ENCODE measurements around the gene NGFR. TPM values are rescaled to one million over a fixed set of nuclear protein-coding genes. Genes with fewer than 3 reads are reported as not detected.
"Not testable (repeated sequence)": the region's sequence is repeated elsewhere in the genome, so short reads cannot be mapped to it uniquely, and the experiment has no call there.

NGFR gene
- total RNA-seq, 1 donor: under 0.01 TPM

DNA sequence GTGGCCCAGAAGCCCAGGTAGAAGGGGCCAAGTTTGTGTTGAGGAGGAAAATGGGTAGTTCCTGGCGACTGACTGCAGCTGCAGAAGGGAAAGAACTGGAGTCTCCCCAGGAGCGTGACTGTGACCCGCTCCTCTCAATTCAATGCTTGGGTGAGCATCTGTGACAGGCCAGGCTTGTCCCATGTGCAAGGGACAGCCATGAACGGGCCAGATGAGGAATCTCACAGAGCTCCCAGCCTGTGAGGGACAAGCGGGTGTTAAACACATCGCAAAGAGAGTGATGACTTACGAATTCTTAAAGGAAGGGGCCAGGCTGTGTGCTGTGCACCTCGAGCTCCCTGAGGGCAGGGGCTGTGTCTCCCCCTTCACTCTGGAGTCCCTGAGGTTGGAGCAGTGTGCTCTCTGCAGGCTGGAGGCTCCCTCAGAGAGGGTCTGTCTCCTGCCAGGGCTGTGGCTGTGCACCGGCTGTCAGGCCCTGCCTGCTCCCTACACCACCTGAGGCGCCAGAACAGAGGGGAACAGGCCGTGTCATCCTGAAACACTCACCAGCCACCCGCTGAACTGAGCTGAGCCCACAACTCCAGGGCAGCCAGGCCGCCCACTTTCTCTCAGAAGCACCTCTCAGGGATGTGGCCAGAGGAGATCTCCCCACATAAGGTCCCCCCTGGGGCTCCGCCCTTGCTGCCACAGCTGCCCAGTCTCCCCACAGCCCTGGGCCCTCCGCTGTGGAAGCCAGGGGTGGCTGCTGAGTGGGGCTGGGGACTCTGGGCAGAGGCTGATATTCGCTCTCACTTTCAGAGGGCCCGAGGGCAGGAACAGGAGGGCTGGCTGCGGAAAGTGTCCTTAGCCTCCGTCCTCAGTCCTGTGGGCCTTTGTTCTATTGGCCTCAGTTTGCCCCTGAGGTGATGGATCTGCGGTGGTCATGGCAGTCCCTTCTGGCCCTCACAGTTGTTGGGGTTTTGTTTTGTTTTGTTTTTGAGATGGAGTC lies 54.9 kb downstream of the NGFR start:
- DNase-seq (ENCODE audit: low read depth): no peak
- TF ChIP-seq, protein P1, sequence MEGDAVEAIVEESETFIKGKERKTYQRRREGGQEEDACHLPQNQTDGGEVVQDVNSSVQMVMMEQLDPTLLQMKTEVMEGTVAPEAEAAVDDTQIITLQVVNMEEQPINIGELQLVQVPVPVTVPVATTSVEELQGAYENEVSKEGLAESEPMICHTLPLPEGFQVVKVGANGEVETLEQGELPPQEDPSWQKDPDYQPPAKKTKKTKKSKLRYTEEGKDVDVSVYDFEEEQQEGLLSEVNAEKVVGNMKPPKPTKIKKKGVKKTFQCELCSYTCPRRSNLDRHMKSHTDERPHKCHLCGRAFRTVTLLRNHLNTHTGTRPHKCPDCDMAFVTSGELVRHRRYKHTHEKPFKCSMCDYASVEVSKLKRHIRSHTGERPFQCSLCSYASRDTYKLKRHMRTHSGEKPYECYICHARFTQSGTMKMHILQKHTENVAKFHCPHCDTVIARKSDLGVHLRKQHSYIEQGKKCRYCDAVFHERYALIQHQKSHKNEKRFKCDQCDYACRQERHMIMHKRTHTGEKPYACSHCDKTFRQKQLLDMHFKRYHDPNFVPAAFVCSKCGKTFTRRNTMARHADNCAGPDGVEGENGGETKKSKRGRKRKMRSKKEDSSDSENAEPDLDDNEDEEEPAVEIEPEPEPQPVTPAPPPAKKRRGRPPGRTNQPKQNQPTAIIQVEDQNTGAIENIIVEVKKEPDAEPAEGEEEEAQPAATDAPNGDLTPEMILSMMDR (IDR thresholded peaks at IDR 0.05; ENCODE audit: insufficient read depth, low read depth, low read length): no peak
- no peak overlapping the region for H3K4me3 ChIP-seq (ENCODE audit: low read depth, low read length)

GRCh38 chr17:49550764-49551163 lies 55.7 kb downstream of the NGFR start:
- H3K4me3 ChIP-seq (ENCODE audit: low read depth, low read length); DNase-seq (ENCODE audit: low read depth): not testable (repeated sequence)

DNA sequence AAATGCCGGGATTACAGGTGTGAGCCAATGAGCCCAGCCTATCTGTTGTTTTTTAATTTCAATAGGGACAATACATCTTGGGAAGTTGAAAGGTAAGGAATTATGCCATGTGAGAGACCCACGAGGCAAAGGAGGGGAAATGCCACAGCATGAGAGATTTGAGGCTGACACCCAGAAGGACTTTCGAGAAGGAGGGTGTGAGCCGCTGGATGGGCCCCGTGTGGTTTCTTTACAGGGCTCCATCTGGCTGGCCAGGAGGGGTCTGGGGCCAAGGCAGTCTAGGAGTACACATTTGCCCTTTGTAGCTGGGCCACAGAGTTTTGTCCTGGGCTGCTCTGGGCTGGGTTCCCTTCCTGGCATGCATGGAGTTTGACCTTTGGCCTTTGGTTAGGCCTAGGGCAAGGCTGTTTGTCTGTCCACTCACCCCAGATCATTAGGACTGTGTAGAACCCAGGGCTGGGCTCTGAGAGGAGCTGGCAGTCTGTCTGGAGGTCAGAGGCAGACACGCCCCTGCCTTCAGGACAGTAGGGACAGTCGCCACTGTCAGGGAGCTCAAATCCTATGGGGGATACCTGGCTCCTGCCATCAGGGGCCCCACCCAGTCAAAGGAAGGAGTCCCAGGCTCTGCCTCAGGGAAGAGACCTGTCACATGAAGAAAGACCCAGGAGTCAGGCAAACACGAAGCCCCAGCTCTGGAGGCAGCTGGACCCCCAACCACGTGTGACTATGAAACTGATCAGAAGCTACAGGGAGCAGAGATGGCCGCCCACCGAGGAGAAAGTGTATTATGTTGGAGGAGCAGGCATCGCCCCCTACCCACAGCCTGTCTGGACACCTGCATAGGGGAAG lies 56.4 kb downstream of the NGFR start:
- TF ChIP-seq, protein P1 (IDR thresholded peaks at IDR 0.05; ENCODE audit: insufficient read depth, low read depth, low read length): no peak
- DNase-seq (ENCODE audit: low read depth): no peak
- no peak overlapping the region for H3K4me3 ChIP-seq (ENCODE audit: low read depth, low read length)

DNA sequence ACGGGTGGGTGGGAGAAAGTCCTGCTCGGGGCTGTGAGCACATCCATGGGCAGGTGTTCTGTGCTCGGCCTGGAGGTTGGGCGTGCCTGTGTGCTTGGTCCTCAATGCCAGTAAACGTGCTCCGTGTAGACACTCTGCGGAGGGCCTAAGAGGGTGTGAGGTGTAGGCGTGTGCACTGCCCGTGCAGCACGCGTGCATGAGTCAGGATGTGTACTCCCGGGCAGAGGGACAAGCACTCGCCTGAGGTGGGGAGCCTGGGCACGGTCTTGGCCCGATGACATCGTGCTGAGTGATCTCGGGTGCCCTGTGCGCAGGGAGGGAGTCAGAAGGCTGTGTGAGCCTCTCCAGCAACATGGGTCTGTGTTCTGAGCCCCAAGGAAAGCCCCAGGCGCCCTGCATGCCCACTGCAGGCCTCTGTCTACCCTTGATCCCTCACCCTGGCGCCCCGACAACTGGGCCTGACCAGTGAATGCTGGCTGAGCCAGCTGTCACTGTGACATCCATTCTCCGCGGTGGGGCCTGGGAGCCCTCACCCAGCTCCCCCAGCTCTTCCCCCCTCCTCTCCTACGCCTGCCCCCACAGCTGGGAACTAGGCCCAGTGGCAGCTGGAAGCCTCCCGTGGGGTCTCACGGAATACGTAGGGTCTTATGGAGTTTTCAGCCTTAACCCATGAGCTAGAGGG lies 57.1 kb downstream of the NGFR start:
- TF ChIP-seq, protein P1 (IDR thresholded peaks at IDR 0.05; ENCODE audit: insufficient read depth, low read depth, low read length): no peak
- DNase-seq (ENCODE audit: low read depth): no peak
- H3K4me3 ChIP-seq (ENCODE audit: low read depth, low read length): no peak overlapping the region

DNA sequence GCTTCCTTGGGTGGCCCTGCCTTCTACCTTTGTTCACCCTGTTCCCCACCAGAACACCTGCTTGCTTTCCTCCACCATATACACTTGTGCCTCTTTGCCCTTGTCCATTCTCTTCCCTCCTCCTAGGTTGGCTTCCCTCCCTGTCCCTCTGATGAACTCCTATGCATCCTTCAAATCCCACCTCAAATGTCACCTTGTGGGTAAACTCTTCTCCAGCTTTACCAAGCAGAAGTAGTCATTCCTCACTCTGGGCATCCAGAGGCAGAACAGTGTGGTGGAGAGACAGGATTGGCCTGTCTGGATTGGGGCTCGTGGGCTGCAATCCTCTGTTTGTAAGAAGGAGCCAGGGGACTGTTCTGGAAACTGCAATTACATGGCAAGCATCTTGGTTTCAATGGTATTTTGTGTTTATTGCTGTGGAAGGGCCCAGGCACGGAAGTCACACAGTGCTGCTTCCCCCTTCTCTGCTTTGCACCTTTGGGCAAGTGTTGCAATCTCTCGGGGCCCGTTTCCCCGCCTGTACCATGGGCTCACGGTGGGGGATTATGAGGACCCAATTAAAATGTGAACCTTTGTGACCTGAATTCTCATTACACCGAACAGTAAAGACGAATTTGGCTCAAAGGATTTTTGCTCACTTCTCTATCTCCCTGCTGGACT lies 58.7 kb downstream of the NGFR start:
- DNase-seq (ENCODE audit: low read depth): no peak
- no peak overlapping the region for H3K4me3 ChIP-seq (ENCODE audit: low read depth, low read length)
- TF ChIP-seq, protein P1 (IDR thresholded peaks at IDR 0.05; ENCODE audit: insufficient read depth, low read depth, low read length): no peak

DNA sequence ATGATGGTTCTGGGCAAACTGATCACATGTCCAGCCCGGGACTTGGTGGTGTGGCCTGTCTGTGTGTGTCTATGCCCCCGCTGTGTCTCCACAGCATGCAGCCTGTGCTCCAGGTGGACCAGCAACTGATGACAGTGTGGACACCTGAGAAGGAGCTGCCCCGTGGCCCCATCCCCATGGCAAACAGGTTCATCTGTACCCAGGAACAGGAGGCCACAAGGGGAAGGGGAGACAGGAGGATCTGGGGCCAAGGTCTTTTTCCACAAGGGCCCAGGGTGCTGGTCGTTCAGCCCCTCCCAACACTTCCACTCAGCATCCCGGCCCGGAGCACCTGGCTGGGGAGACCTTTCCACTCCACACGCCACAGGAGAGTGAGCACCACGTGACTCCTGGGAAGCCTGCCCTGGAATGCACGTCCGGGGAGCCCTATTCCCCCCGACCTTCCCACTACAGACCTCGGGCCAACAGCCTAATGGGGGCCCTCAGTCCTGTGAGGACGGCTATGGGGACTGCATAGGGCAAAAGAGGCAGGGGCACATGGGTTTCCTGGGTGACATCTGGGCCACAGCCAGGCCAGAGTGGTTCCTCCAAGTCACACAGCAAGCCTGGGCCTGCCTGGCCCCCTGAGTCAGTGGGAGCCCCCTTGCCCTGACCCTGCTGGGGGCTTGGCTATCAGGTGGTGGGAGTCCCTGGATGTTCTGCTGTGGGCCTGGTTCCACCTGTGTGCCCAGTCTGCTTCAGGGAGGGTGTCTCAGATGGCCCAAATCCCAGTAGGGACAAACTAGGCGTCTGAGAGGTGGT lies 59.8 kb downstream of the NGFR start:
- TF ChIP-seq, protein P1 (IDR thresholded peaks at IDR 0.05; ENCODE audit: insufficient read depth, low read depth, low read length): no peak
- no peak for DNase-seq (ENCODE audit: low read depth)
- H3K4me3 ChIP-seq (ENCODE audit: low read depth, low read length): no peak overlapping the region
